Measurements from ENCODE around the gene MMP1.

DNA sequence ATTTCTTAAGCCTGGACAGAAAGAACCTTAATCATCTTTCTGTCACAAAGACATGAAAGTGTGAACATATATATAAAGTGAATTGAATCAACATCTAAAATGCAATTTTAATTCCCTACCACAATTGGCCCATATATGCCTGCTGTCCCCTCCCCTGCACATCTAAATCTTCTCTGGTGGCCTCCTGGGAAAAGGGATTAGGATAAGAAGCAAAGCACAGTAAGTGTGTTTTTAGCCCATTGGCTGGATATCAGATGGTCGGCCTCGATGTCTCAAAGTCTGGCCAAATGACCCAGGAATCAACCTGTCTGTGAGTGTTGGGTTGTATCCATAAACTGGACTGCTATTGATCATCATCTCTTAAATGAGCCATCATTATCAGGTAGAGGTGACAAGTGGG, 39.7 kb upstream of the MMP1 start:
- TF ChIP-seq, protein P1, sequence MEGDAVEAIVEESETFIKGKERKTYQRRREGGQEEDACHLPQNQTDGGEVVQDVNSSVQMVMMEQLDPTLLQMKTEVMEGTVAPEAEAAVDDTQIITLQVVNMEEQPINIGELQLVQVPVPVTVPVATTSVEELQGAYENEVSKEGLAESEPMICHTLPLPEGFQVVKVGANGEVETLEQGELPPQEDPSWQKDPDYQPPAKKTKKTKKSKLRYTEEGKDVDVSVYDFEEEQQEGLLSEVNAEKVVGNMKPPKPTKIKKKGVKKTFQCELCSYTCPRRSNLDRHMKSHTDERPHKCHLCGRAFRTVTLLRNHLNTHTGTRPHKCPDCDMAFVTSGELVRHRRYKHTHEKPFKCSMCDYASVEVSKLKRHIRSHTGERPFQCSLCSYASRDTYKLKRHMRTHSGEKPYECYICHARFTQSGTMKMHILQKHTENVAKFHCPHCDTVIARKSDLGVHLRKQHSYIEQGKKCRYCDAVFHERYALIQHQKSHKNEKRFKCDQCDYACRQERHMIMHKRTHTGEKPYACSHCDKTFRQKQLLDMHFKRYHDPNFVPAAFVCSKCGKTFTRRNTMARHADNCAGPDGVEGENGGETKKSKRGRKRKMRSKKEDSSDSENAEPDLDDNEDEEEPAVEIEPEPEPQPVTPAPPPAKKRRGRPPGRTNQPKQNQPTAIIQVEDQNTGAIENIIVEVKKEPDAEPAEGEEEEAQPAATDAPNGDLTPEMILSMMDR (IDR thresholded peaks at IDR 0.05) = no peak
- no peak for TF ChIP-seq POLR2A (IDR thresholded peaks at IDR 0.05)
